ENCODE results near the gene FMN1. TPM values are rescaled to one million over a fixed set of nuclear protein-coding genes. Genes with fewer than 3 reads are reported as not detected.

FMN1 gene
- total RNA-seq, 1 experiment from 2014 or later, result 1.2 TPM

GRCh38 chr15:33009603-33010002 lies 184.9 kb downstream of the FMN1 start:
- ChIA-PET POLR2A (no interaction called here), CTCF (interaction anchor here (0.7 kb wide), 1 partner anchor 348 kb away, joined by 4 read pairs; no protein-coding TSS in a partner anchor)
- Mint-ChIP-seq H3K9me3 (ENCODE audit: unreplicated experiment) (no peaks in the 10 kb centered on the region), H3K4me1 (ENCODE audit: insufficient read depth, unreplicated experiment) (peaks cover 13% of the 10 kb centered on the region), H3K27ac (ENCODE audit: low read depth, unreplicated experiment) (no peak overlapping the region), H3K27me3 (ENCODE audit: insufficient read depth, unreplicated experiment) (no peaks in the 10 kb centered on the region), H3K36me3 (ENCODE audit: insufficient read depth, unreplicated experiment) (no peaks in the 10 kb centered on the region), H3K4me3 (ENCODE audit: unreplicated experiment) (no peak overlapping the region)
- no TSS peak for BruUV-seq (replicated peaks)
- intact Hi-C loops (cut with micrococcal nuclease), result no loop called here
- DNase-seq (ENCODE audit: unreplicated experiment), result no peak
- no peak for TF ChIP-seq CTCF (IDR thresholded peaks at IDR 0.05; ENCODE audit: unreplicated experiment)

- no peaks in the 10 kb centered on the region for H3K36me3 Mint-ChIP-seq (ENCODE audit: insufficient read depth, unreplicated experiment)
- ChIA-PET CTCF (interaction anchor here (0.7 kb wide), 1 partner anchor 347 kb away, joined by 4 read pairs; no protein-coding TSS in a partner anchor), POLR2A (no interaction called here)
- peaks cover 11% of the 10 kb centered on the region for H3K4me1 Mint-ChIP-seq (ENCODE audit: insufficient read depth, unreplicated experiment)
- H3K27ac Mint-ChIP-seq (ENCODE audit: low read depth, unreplicated experiment), result no peak overlapping the region
- no peaks in the 10 kb centered on the region for H3K9me3 Mint-ChIP-seq (ENCODE audit: unreplicated experiment)
- TF ChIP-seq CTCF (IDR thresholded peaks at IDR 0.05; ENCODE audit: unreplicated experiment), result no peak
- H3K4me3 Mint-ChIP-seq (ENCODE audit: unreplicated experiment), result no peak overlapping the region
- no peaks in the 10 kb centered on the region for H3K27me3 Mint-ChIP-seq (ENCODE audit: insufficient read depth, unreplicated experiment)
- BruUV-seq (replicated peaks), result no TSS peak
- intact Hi-C loops (cut with micrococcal nuclease), result no loop called here
- DNase-seq (ENCODE audit: unreplicated experiment), result no peak
Measured at GRCh38 chr15:33009026-33009425, 185.5 kb downstream of the FMN1 start.

- Mint-ChIP-seq H3K27ac (ENCODE audit: low read depth, unreplicated experiment) (no peak overlapping the region), H3K4me1 (ENCODE audit: insufficient read depth, unreplicated experiment) (peaks cover 5% of the 10 kb centered on the region), H3K36me3 (ENCODE audit: insufficient read depth, unreplicated experiment) (no peaks in the 10 kb centered on the region), H3K9me3 (ENCODE audit: unreplicated experiment) (no peaks in the 10 kb centered on the region), H3K4me3 (ENCODE audit: unreplicated experiment) (no peak overlapping the region), H3K27me3 (ENCODE audit: insufficient read depth, unreplicated experiment) (no peaks in the 10 kb centered on the region)
- BruUV-seq (replicated peaks), result no TSS peak
- POLR2A ChIA-PET, result no interaction called here
- CTCF ChIA-PET, result no interaction called here
- no peak for TF ChIP-seq CTCF (IDR thresholded peaks at IDR 0.05; ENCODE audit: unreplicated experiment)
- intact Hi-C loops (cut with micrococcal nuclease), result no loop called here
- no peak for DNase-seq (ENCODE audit: unreplicated experiment)
Measured at GRCh38 chr15:33008284-33008995, 186.1 kb downstream of the FMN1 start.

GRCh38 chr15:33007303-33007855 lies 187.1 kb downstream of the FMN1 start:
- no TSS peak for BruUV-seq (replicated peaks)
- Mint-ChIP-seq H3K36me3 (ENCODE audit: insufficient read depth, unreplicated experiment) (no peaks in the 10 kb centered on the region), H3K4me1 (ENCODE audit: insufficient read depth, unreplicated experiment) (no peaks in the 10 kb centered on the region), H3K27ac (ENCODE audit: low read depth, unreplicated experiment) (no peak overlapping the region), H3K4me3 (ENCODE audit: unreplicated experiment) (no peak overlapping the region), H3K9me3 (ENCODE audit: unreplicated experiment) (no peaks in the 10 kb centered on the region), H3K27me3 (ENCODE audit: insufficient read depth, unreplicated experiment) (no peaks in the 10 kb centered on the region)
- ChIA-PET CTCF (interaction anchor here (0.6 to 1.2 kb wide), 3 partner anchors 66 to 917 kb away, joined by 3 to 5 read pairs (median 5); no protein-coding TSS in a partner anchor), POLR2A (no interaction called here)
- intact Hi-C loops (cut with micrococcal nuclease), result loop anchor here (1.0 kb wide), 1 partner anchor 125 kb away; no protein-coding TSS in a partner anchor
- DNase-seq (ENCODE audit: unreplicated experiment), result peak; percentile 46
- no peak for TF ChIP-seq CTCF (IDR thresholded peaks at IDR 0.05; ENCODE audit: unreplicated experiment)

Data from MCF 10A (cell line).